Activated CD4-positive, alpha-beta T cell treated with anti-CD3 and anti-CD28 coated beads, Interleukin-10, Interleukin-2, amounts not matched to agents 100 ng/mL and 50 ng/mL, durations not matched to agents 16 hours and 8 hours (primary cell): ENCODE measurements around the gene ASMTL.
"Not testable (repeated sequence)": the region's sequence is repeated elsewhere in the genome, so short reads cannot be mapped to it uniquely, and the experiment has no call there.

Experiments
- DNase-seq: peaks from one replicate; pipeline ENCODE4 v3.0.0-alpha.2; 2020

Gene ASMTL

GRCh38 chrX:1452516-1453394, at the start of gene ASMTL:
TSS of gene ASMTL (minus strand) at chrX:1452909. CDS start at chrX:1452840, 69 bp downstream.
- peak; percentile 100 for DNase-seq

GRCh38 chrX:1502241-1502640, 49.5 kb upstream of the ASMTL start:
- no peak for DNase-seq

- DNase-seq, result peak; percentile 53
These were observed 48.3 kb upstream of the ASMTL start for GRCh38 chrX:1500701-1501624.

GRCh38 chrX:1496076-1496475, 43.4 kb upstream of the ASMTL start:
- DNase-seq, result no peak

GRCh38 chrX:1493877-1494510, 41.3 kb upstream of the ASMTL start:
- DNase-seq, result no peak

GRCh38 chrX:1493412-1493811, 40.7 kb upstream of the ASMTL start:
- DNase-seq, result no peak

GRCh38 chrX:1492421-1493012, 39.8 kb upstream of the ASMTL start:
- DNase-seq, result no peak

GRCh38 chrX:1491851-1492349, 39.2 kb upstream of the ASMTL start:
- peak; percentile 88 for DNase-seq

- not testable (repeated sequence) for DNase-seq
These were observed 38.5 kb upstream of the ASMTL start for GRCh38 chrX:1491248-1491647.

- DNase-seq, result not testable (repeated sequence)
These were observed 38.0 kb upstream of the ASMTL start for GRCh38 chrX:1490723-1491122.

GRCh38 chrX:1489354-1489753, 36.6 kb upstream of the ASMTL start:
- not testable (repeated sequence) for DNase-seq

- DNase-seq, result no peak
These were observed 36.0 kb upstream of the ASMTL start for GRCh38 chrX:1488745-1489144.

- no peak for DNase-seq
These were observed 35.4 kb upstream of the ASMTL start for GRCh38 chrX:1488141-1488540.

- DNase-seq, result no peak
These were observed 34.7 kb upstream of the ASMTL start for GRCh38 chrX:1487401-1487800.

- no peak for DNase-seq
These were observed 34.1 kb upstream of the ASMTL start for GRCh38 chrX:1486749-1487361.

GRCh38 chrX:1486177-1486576, 33.5 kb upstream of the ASMTL start:
- DNase-seq, result no peak

- DNase-seq, result no peak
These were observed 32.3 kb upstream of the ASMTL start for GRCh38 chrX:1485033-1485432.

- no peak for DNase-seq
These were observed 31.9 kb upstream of the ASMTL start for GRCh38 chrX:1484638-1485019.

- no peak for DNase-seq
These were observed 31.3 kb upstream of the ASMTL start for GRCh38 chrX:1483843-1484637.

- not testable (repeated sequence) for DNase-seq
These were observed 29.8 kb upstream of the ASMTL start for GRCh38 chrX:1482530-1482928.
